AG04449 (cell line): ENCODE data around the gene ATP11B.

ENCODE experiments used
- CTCF ChIA-PET: fragments of 350-600 bp; formaldehyde crosslinking; extraction: SDS; loops from one replicate; lab custom pipeline; 2021; ENCODE audit warnings: antibody characterized with exemption; lab: Yijun Ruan, JAX
- POLR2A ChIA-PET: fragments of 400-600, 350-600 bp; formaldehyde crosslinking; extraction: SDS; loops from one replicate; lab custom pipeline; 2020; ENCODE audit warnings: antibody characterized with exemption, inconsistent platforms; lab: Yijun Ruan, JAX
- DNase-seq: peaks from one replicate; pipeline ENCODE4 v3.0.0-alpha.2; 2010; ENCODE audit warnings: low read depth, low spot score
- H3K4me3 ChIP-seq: 2 replicates; pipeline ENCODE4 v1.5.1; 2011; ENCODE audit warnings: low read depth, mild to moderate bottlenecking, control low read depth, low read length
- CTCF ChIP-seq: IDR thresholded peaks from one replicate; pipeline ENCODE4 v1.5.1; 2011; ENCODE audit warnings: mild to moderate bottlenecking, moderate library complexity, low read length, control low read depth, inconsistent platforms; ENCODE audit not compliant: insufficient read depth; ENCODE audit errors: missing control alignments

The ATP11B gene

DNA sequence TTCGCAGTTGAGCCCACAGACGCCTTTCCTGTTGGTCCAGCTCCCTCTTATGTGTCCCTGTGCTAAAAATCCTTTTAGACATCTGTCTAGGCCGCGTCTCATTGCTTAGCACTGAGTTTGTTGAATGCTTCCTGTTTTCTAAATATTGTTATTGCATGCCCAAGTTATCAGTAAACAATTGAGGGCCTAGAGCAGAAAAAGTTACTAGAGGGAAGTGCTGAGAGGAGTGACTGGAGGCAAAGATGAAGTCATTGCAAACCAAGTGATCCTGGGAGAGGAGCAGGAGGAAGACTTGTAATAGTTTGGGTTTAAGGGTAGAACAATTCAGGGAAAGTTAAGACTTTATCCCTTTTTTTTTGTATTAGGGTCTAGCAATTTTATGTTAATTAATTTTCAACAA lies 98.9 kb downstream of the ATP11B start:
- H3K4me3 ChIP-seq, result no peak overlapping the region
- DNase-seq, result no peak
- POLR2A ChIA-PET, result no interaction called here
- CTCF ChIA-PET, result interaction anchor here (1.7 kb wide), 1 partner anchor 17 kb away, joined by 5 read pairs; no protein-coding TSS in a partner anchor
- no peak for TF ChIP-seq CTCF

GRCh38 chr3:182895513-182896112 lies 102.3 kb downstream of the ATP11B start:
- POLR2A ChIA-PET, result no interaction called here
- H3K4me3 ChIP-seq, result no peak overlapping the region
- CTCF ChIA-PET, result no interaction called here
- DNase-seq, result no peak
- no peak for TF ChIP-seq CTCF

DNA sequence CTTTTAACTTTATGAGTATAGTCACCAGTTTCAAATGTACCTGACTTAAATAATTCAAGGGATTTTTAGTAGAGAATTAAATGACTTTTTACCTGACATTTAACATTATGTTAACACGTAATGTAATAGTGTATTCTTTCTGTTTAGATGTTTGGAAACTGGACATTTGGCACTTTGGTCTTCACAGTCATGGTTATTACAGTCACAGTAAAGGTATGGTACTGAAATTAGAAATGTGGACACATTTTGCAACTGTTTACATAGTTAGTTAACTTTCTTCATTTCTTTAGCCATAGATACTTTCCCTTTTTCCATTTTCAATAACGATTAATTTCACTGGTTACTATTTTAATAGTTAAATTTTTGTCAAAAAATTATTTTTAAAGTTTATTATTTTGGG lies 103.2 kb downstream of the ATP11B start:
- POLR2A ChIA-PET, result no interaction called here
- no peak for DNase-seq
- no peak overlapping the region for H3K4me3 ChIP-seq
- TF ChIP-seq CTCF, result no peak
- CTCF ChIA-PET, result interaction anchor here (1.0 kb wide), 1 partner anchor 13 kb away, joined by 4 read pairs; no protein-coding TSS in a partner anchor

DNA sequence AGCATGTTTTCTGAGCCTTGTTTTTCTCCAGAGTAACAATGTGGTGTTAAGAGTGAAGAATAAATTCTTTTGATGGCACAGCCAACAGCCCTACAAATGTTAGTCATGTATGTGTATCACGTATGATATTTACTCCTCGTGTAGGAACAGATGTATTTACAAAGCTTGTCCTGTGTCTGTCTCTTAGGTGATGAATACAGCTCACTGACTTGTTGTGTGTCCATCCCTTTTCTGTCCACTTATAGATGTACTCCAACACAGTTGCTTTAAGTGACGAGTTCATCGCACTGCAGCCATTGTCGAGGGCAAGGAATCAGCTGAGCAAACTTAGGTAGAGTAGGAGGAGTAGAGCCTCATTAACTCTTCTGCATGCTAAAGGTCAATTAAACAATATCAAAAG lies 108.9 kb downstream of the ATP11B start:
- no peak for DNase-seq
- POLR2A ChIA-PET, result no interaction called here
- H3K4me3 ChIP-seq, result no peak overlapping the region
- CTCF ChIA-PET, result interaction anchor here (1.4 to 1.6 kb wide), 3 partner anchors 8 to 20 kb away, joined by 3 to 4 read pairs (median 3); no protein-coding TSS in a partner anchor
- TF ChIP-seq CTCF, result no peak

DNA sequence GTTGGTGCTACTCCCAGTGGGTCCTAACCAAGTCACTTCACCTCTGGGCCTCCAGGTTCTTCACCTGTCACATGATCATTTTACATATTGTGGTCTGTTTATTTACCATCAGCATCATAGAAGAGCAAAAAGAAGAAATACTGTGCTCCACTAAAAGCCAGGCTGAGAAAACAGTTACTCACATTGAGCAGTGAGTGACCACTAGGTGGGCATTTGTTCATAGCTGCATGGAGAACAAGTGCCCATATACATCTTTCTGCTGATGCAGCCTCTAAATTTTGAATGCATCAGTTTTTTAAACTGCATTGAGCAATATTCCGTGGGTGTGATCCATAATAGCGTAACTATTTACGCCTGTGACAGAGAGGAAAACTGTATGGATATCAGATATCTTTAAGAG lies 110.9 kb downstream of the ATP11B start:
- ChIA-PET CTCF (interaction anchor here (1.8 kb wide), 1 partner anchor 9 kb away, joined by 7 read pairs; no protein-coding TSS in a partner anchor), POLR2A (no interaction called here)
- DNase-seq, result no peak

GRCh38 chr3:182905623-182906022 lies 112.3 kb downstream of the ATP11B start:
- ChIA-PET POLR2A (no interaction called here), CTCF (no interaction called here)
- no peak for DNase-seq
- H3K4me3 ChIP-seq, result no peak overlapping the region
- TF ChIP-seq CTCF, result no peak

More for the DNA sequence above, 110.9 kb downstream of the ATP11B start:
- no peak overlapping the region for H3K4me3 ChIP-seq
- TF ChIP-seq CTCF, result no peak
